HCT116 (cell line): ENCODE data around the gene DENND1A.

Source experiments
- EZH2 ChIP-seq: fragments of 200-600 bp; sonication (generic); IDR thresholded peaks from 2 replicates; pipeline ENCODE4 v1.6.1; 2017; ENCODE audit warnings: antibody characterized with exemption, mixed run types
- JUND ChIP-seq: IDR thresholded peaks from 2 replicates; pipeline ENCODE4 v1.6.1; 2012
- POLR2AphosphoS5 ChIP-seq: IDR thresholded peaks from 2 replicates; pipeline ENCODE4 v1.6.1; 2011; ENCODE audit warnings: mild to moderate bottlenecking, low read depth, low read length, moderate library complexity
- RAD21 ChIP-seq: IDR thresholded peaks from 2 replicates; pipeline ENCODE4 v1.6.1; 2012; ENCODE audit warnings: low read depth, mild to moderate bottlenecking
- SP1 ChIP-seq: IDR thresholded peaks from 2 replicates; pipeline ENCODE4 v1.6.1; 2012; ENCODE audit warnings: low read depth
- SRF ChIP-seq: IDR thresholded peaks from 2 replicates; pipeline ENCODE4 v1.6.1; 2012; ENCODE audit warnings: low read depth
- TCF7L2 ChIP-seq: IDR thresholded peaks from 2 replicates; pipeline ENCODE4 v1.7.0; 2011; ENCODE audit warnings: borderline replicate concordance, inconsistent platforms; ENCODE audit not compliant: insufficient read depth, insufficient read length; ENCODE audit errors: extremely low read depth
- YY1 ChIP-seq: IDR thresholded peaks from 2 replicates; pipeline ENCODE4 v1.6.1; 2011; ENCODE audit warnings: low read length, low read depth, moderate library complexity, mild to moderate bottlenecking; ENCODE audit not compliant: insufficient replicate concordance; ENCODE audit errors: extremely low read depth
- TF ChIP-seq, protein P1 (sequence below), 3 experiments: fragments of 200-600 bp in 1 of 3; sonication (generic) in 1 of 3; IDR thresholded peaks in 2 of 3; conservative IDR thresholded peaks in 1 of 3; 2 replicates each; pipeline ENCODE4 v1.5.1; 2012 to 2017; ENCODE audit warnings: low read depth in 2 of 3, low read length in 2 of 3, antibody characterized with exemption in 1 of 3, borderline replicate concordance in 1 of 3, control low read depth in 1 of 3, mild to moderate bottlenecking in 1 of 3, mixed read lengths in 1 of 3, mixed run types in 1 of 3, moderate library complexity in 1 of 3; ENCODE audit not compliant: insufficient read depth in 1 of 3
- TF ChIP-seq, protein P2 (sequence below): IDR thresholded peaks from 2 replicates; pipeline ENCODE4 v1.6.1; 2012; ENCODE audit warnings: low read depth
- TF ChIP-seq, protein P3 (sequence below): IDR thresholded peaks from 2 replicates; pipeline ENCODE4 v1.6.1; 2012
- TF ChIP-seq, protein P4 (sequence below): IDR thresholded peaks from 2 replicates; pipeline ENCODE4 v1.6.1; 2012

DNA sequence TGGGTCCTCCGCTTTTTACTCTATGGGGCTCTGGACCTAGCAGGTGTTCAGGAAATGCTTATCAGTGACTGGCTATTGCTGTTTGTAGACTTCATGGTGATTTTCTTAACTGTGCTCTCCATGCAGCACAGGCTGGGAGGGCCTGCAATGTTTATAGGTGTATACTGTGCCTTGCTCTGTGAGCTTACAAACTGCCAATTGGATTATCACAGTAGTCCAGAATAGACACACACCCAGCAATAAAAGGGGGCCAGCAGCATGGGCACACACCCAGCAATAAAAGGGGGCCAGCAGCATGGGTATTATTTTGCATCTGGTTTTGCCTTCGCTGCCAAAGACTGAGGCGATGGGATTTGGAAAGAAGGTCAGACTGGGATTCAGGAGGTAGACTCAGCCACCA lies 473.9 kb downstream of the DENND1A start:
- no peak for TF ChIP-seq JUND
- TF ChIP-seq, protein P1, sequence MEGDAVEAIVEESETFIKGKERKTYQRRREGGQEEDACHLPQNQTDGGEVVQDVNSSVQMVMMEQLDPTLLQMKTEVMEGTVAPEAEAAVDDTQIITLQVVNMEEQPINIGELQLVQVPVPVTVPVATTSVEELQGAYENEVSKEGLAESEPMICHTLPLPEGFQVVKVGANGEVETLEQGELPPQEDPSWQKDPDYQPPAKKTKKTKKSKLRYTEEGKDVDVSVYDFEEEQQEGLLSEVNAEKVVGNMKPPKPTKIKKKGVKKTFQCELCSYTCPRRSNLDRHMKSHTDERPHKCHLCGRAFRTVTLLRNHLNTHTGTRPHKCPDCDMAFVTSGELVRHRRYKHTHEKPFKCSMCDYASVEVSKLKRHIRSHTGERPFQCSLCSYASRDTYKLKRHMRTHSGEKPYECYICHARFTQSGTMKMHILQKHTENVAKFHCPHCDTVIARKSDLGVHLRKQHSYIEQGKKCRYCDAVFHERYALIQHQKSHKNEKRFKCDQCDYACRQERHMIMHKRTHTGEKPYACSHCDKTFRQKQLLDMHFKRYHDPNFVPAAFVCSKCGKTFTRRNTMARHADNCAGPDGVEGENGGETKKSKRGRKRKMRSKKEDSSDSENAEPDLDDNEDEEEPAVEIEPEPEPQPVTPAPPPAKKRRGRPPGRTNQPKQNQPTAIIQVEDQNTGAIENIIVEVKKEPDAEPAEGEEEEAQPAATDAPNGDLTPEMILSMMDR (IDR thresholded peaks at IDR 0.05 in 2 of 3, conservative IDR thresholded peaks at IDR 0.05 in 1 of 3; ENCODE audit: borderline replicate concordance in 1 of 3, insufficient read depth in 1 of 3, low read depth in 2 of 3, low read length in 2 of 3): no peak
- no peak for TF ChIP-seq EZH2
- TF ChIP-seq RAD21: no peak
- TF ChIP-seq POLR2AphosphoS5: no peak
- TF ChIP-seq SRF: no peak
- TF ChIP-seq, protein P2, sequence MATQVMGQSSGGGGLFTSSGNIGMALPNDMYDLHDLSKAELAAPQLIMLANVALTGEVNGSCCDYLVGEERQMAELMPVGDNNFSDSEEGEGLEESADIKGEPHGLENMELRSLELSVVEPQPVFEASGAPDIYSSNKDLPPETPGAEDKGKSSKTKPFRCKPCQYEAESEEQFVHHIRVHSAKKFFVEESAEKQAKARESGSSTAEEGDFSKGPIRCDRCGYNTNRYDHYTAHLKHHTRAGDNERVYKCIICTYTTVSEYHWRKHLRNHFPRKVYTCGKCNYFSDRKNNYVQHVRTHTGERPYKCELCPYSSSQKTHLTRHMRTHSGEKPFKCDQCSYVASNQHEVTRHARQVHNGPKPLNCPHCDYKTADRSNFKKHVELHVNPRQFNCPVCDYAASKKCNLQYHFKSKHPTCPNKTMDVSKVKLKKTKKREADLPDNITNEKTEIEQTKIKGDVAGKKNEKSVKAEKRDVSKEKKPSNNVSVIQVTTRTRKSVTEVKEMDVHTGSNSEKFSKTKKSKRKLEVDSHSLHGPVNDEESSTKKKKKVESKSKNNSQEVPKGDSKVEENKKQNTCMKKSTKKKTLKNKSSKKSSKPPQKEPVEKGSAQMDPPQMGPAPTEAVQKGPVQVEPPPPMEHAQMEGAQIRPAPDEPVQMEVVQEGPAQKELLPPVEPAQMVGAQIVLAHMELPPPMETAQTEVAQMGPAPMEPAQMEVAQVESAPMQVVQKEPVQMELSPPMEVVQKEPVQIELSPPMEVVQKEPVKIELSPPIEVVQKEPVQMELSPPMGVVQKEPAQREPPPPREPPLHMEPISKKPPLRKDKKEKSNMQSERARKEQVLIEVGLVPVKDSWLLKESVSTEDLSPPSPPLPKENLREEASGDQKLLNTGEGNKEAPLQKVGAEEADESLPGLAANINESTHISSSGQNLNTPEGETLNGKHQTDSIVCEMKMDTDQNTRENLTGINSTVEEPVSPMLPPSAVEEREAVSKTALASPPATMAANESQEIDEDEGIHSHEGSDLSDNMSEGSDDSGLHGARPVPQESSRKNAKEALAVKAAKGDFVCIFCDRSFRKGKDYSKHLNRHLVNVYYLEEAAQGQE: no peak
- no peak for TF ChIP-seq YY1
- TF ChIP-seq, protein P3, sequence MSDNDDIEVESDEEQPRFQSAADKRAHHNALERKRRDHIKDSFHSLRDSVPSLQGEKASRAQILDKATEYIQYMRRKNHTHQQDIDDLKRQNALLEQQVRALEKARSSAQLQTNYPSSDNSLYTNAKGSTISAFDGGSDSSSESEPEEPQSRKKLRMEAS: no peak
- TF ChIP-seq TCF7L2: no peak
- no peak for TF ChIP-seq SP1
- TF ChIP-seq, protein P4, sequence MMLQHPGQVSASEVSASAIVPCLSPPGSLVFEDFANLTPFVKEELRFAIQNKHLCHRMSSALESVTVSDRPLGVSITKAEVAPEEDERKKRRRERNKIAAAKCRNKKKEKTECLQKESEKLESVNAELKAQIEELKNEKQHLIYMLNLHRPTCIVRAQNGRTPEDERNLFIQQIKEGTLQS: no peak
